ENCODE results near the gene SMARCA2.

SMARCA2 gene

DNA sequence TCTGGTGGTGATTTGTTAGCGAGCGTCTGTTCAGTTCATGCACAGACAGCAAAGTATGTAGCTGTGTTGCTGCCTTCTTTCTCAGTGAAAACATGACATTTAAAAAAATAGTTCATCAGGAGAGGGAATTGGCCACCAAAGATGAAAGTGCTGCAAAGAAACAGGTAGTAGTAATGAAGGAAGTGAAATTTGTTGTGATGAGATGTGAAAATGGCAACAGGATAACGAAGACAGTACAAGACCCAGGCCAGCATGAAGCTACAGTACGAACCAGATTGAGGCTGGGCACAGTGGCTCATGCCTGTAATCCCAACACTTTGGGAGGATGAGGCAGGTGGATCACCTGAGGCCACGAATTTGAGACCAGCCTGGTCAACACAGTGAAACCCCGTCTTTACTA, 136.0 kb downstream of the SMARCA2 start:
- Histone ChIP-seq H3K27ac (no peak overlapping the region), H3K27me3 (replicated peaks) (no peaks in the 10 kb centered on the region), H3K36me3 (replicated peaks) (no peaks in the 10 kb centered on the region), H3K4me3 (ENCODE audit: low read depth, low read length) (no peak overlapping the region)
- TF ChIP-seq, protein P1, sequence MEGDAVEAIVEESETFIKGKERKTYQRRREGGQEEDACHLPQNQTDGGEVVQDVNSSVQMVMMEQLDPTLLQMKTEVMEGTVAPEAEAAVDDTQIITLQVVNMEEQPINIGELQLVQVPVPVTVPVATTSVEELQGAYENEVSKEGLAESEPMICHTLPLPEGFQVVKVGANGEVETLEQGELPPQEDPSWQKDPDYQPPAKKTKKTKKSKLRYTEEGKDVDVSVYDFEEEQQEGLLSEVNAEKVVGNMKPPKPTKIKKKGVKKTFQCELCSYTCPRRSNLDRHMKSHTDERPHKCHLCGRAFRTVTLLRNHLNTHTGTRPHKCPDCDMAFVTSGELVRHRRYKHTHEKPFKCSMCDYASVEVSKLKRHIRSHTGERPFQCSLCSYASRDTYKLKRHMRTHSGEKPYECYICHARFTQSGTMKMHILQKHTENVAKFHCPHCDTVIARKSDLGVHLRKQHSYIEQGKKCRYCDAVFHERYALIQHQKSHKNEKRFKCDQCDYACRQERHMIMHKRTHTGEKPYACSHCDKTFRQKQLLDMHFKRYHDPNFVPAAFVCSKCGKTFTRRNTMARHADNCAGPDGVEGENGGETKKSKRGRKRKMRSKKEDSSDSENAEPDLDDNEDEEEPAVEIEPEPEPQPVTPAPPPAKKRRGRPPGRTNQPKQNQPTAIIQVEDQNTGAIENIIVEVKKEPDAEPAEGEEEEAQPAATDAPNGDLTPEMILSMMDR (IDR thresholded peaks at IDR 0.05; ENCODE audit: low read depth, low read length, missing control alignments): no peak
- no peak for DNase-seq
- in situ Hi-C loops (cut with HindIII; ENCODE audit: low pct_ligation_motif_present, low sequenced_read_pairs): no loop called here

DNA sequence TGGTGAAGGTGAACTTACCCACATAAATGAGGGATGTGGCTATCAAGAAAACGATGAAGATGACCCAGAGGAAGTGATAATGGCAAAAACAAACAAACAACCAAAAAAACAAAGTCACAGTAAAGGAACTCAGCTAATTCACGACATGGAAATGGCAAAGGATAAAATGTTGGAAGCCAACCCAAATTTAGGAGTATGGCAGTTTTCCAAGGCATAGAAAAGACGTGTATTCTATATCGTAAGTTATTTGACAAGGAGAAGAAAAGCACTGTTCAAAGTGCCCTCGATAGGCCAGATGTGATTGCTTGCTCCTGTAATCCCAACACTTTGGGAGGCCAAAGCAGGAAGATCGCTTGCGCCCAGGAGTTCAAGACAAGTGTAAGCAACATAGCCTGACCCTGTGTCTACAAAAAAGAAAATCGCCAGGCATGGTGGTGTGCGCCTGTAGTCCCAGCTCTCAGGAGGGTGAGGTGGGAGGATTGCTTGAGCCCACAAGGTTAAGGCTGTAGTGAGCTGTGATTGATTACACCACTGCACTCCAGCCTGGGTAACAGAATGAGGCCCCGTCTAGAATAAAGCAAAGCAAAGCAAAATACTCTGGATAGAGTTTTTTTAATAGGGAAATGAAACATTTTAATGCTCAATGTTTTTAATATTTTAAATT, 138.0 kb downstream of the SMARCA2 start:
- in situ Hi-C loops (cut with HindIII; ENCODE audit: low pct_ligation_motif_present, low sequenced_read_pairs): no loop called here
- no peak overlapping the region for H3K4me3 ChIP-seq (ENCODE audit: low read depth, low read length)
- no peaks in the 10 kb centered on the region for H3K36me3 ChIP-seq (replicated peaks)
- no peaks in the 10 kb centered on the region for H3K27me3 ChIP-seq (replicated peaks)
- TF ChIP-seq, protein P1 (IDR thresholded peaks at IDR 0.05; ENCODE audit: low read depth, low read length, missing control alignments): no peak
- no peak overlapping the region for H3K27ac ChIP-seq
- DNase-seq: no peak

DNA sequence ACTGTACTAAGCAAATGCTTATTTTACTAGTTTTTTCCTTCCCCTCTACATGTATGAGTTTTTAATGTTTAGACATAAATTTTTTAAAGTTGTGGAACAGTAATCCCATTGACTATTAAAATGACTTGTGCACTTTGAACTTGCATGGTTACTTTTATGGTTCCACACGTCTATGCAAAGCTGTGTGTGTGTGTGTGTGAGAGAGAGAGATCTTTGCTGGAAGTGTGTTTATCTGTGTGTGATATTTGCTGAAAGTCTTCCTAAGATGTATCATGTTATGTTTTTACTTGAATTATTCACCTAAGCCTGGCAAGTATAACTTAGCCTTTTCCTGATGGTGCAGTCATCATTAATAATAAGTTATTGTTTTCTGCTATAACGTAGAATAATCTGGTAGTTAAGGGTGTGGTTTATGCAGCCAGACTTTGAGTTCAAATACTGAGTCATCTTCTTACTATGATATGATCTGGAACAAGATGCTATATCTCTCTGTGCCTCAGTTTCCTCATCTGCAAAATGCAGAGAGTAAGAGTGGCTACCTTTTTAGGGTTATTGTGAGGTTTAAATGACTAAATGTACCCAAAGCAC, 138.6 kb downstream of the SMARCA2 start:
- no peaks in the 10 kb centered on the region for H3K27me3 ChIP-seq (replicated peaks)
- no peaks in the 10 kb centered on the region for H3K36me3 ChIP-seq (replicated peaks)
- in situ Hi-C loops (cut with HindIII; ENCODE audit: low pct_ligation_motif_present, low sequenced_read_pairs): no loop called here
- no peak overlapping the region for H3K4me3 ChIP-seq (ENCODE audit: low read depth, low read length)
- TF ChIP-seq, protein P1 (IDR thresholded peaks at IDR 0.05; ENCODE audit: low read depth, low read length, missing control alignments): no peak
- no peak overlapping the region for H3K27ac ChIP-seq
- no peak for DNase-seq

DNA sequence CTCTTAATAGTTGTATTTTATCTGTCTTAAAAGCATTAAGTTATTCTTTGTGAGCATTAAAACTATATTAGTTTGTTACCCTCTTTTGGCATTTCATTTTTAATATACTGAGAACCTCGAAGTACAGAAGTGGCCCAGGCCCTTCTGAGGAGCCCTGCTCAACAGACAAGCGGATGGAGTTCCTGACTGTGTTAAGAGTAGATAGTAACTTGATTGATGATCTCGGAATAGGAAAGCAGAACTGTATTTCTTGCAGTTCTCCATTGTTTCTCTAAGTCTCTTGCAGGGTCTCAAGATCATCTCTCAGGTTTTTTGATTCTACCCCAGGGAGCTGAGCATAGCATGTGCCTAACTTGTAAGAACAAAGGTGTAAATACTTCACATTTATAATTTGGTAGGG, 139.6 kb downstream of the SMARCA2 start:
- Histone ChIP-seq H3K27me3 (replicated peaks) (no peaks in the 10 kb centered on the region), H3K27ac (no peak overlapping the region), H3K4me3 (ENCODE audit: low read depth, low read length) (no peak overlapping the region), H3K36me3 (replicated peaks) (no peaks in the 10 kb centered on the region)
- in situ Hi-C loops (cut with HindIII; ENCODE audit: low pct_ligation_motif_present, low sequenced_read_pairs): no loop called here
- no peak for DNase-seq
- TF ChIP-seq, protein P1 (IDR thresholded peaks at IDR 0.05; ENCODE audit: low read depth, low read length, missing control alignments): no peak

DNA sequence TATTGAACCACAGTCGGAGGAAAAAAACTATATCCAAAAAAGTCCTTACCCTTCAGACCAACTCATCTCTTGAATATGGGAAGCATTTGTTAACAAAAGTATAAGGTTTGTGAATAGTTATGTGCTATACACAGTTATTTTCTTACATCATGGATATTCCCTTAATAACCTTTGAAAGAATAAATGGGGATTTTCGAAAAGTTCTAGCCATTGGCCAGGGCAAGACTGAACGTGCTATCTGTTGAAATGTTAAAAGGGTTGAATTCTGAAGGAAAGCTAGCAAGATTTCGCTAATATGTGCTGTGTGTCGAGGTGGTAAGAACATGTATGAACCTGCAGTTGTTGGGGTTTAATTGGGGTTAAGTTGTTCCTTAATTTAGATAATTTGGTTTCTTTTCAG, 140.8 kb downstream of the SMARCA2 start:
- in situ Hi-C loops (cut with HindIII; ENCODE audit: low pct_ligation_motif_present, low sequenced_read_pairs): no loop called here
- Histone ChIP-seq H3K27ac (no peak overlapping the region), H3K36me3 (replicated peaks) (no peaks in the 10 kb centered on the region), H3K4me3 (ENCODE audit: low read depth, low read length) (no peak overlapping the region), H3K27me3 (replicated peaks) (no peaks in the 10 kb centered on the region)
- TF ChIP-seq, protein P1 (IDR thresholded peaks at IDR 0.05; ENCODE audit: low read depth, low read length, missing control alignments): no peak
- no peak for DNase-seq

Data from brain microvascular endothelial cell (primary cell).